Cerebellar cortex (tissue), 1 donor: Measurements from ENCODE around the gene VRK2.
A peak's percentile ranks its signal among the peaks of the same experiment; 100 is the strongest.
"Not testable (repeated sequence)": the region's sequence is repeated elsewhere in the genome, so short reads cannot be mapped to it uniquely, and the experiment has no call there.

ENCODE experiments used
- DNase-seq: peaks from one replicate; pipeline ENCODE4 v3.0.0-alpha.2; 2015; ENCODE audit warnings: low spot score

Gene VRK2

GRCh38 chr2:58163913-58164312 is 117.3 kb downstream of the VRK2 start:
- no peak for DNase-seq

DNA sequence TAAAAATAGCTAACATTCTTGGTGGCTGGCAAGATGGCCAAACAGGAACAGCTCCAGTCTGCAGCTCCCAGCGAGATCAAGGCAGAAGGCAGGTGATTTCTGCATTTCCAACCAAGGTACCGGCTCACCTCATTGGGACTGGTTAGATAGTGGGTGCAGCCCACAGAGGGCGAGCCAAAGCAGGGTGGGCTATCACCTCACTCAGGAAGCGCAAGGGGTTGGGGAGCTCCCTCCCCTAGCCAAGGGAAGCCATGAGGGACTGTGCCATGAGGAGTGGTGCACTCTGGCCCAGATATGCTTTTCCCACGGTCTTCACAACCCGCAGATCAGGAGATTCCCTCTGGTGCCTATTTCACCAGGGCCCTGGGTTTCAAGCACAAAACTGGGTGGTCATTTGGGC is 121.5 kb downstream of the VRK2 start:
- DNase-seq = not testable (repeated sequence)

DNA sequence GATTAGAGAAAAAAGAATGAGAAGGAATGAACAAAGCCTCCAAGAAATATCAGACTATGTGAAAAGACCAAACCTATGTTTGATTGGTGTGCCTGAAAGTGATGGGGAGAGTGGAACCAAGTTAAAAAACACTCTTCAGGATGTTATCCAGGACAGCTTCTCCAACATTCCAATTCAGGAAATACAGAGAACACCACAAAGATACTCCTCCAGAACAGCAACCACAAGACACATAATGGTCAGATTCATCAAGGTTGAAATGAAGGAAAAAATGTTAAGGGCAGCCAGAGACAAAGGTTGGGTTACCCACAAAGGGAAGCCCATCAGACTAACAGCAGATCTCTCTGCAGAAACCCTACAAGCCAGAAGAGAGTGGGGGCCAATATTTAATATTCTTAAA is 123.2 kb downstream of the VRK2 start:
- not testable (repeated sequence) for DNase-seq

DNA sequence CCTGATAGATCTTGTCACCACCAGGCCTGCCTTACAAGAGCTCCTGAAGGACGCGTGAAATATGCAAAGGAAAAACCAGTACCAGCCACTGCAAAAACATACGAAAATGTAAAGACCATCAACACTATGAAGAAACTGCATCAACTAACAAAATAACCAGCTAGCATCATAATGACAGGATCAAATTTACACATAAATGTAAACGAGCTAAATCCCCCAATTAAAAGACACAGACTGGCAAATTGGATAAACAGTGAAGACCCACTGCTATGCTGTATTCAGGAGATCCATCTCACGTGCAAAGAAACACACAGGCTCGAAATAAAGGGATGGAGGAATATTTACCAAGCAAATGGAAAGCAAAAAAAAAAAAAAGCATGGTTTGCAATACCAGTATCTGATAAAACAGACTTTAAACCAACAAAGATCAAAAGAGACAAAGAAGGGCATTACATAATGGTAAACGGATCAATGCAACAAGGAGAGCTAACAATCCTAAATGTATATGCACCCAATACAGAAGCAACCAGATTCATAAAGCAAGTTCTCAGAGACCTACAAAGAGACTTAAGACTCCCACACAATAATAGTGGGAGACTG is 123.8 kb downstream of the VRK2 start:
- DNase-seq = not testable (repeated sequence)

GRCh38 chr2:58171831-58172230 is 125.2 kb downstream of the VRK2 start:
- DNase-seq = not testable (repeated sequence)

DNA sequence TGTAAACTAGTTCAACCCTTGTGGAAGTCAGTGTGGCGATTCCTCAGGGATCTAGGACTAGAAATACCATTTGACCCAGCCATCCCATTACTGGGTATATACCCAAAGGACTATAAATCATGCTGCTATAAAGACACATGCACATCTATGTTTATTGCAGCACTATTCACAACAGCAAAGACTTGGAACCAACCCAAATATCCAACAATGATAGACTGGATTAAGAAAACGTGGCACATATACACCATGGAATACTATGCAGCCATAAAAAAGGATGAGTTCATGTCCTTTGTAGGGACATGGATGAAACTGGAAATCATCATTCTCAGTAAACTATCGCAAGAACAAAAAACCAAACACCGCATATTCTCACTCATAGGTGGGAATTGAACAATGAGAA is 130.6 kb downstream of the VRK2 start:
- DNase-seq = not testable (repeated sequence)

DNA sequence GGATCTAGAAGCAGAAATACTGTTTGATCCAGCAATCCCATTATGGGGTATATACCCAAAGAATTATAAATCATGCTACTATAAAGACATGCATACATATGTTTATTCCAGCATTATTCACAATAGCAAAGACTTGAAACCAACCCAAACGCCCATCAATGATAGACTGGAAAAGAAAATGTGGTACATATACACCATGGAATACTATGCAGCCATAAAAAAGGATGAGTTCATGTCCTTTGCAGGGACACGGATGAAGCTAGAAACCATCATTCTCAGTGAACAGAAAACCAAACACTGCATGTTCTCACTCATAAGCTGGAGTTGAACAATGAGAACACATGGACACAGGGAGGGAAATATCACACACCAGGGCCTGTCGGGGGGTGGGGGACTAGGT is 133.6 kb downstream of the VRK2 start:
- not testable (repeated sequence) for DNase-seq

GRCh38 chr2:58180635-58181034 is 134.0 kb downstream of the VRK2 start:
- DNase-seq = no peak

GRCh38 chr2:58182527-58182926 is 135.9 kb downstream of the VRK2 start:
- no peak for DNase-seq

DNA sequence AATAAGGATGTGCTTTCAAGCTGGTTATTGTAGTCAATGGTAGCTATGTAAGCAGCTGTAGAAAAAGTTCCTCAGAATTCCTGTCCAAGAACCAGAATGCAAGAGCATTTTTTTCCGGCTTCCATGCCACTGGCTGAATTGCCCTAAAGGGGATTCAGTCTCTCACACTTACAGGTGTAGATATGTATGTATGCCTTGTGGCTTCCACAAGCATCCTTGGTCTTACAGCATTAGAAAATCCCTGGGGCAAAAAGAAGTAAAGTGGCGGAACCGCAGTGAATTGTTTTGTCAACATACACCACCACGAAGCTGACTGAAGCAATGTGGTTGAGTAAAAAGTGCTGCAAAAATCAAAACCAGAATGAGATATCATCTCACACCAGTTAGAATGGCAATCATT is 139.9 kb downstream of the VRK2 start:
- DNase-seq = no peak

- DNase-seq = not testable (repeated sequence)
These were observed 140.4 kb downstream of the VRK2 start for GRCh38 chr2:58187022-58187421.

- peak; percentile 13 for DNase-seq
These were observed 147.9 kb downstream of the VRK2 start for GRCh38 chr2:58194458-58194857.

DNA sequence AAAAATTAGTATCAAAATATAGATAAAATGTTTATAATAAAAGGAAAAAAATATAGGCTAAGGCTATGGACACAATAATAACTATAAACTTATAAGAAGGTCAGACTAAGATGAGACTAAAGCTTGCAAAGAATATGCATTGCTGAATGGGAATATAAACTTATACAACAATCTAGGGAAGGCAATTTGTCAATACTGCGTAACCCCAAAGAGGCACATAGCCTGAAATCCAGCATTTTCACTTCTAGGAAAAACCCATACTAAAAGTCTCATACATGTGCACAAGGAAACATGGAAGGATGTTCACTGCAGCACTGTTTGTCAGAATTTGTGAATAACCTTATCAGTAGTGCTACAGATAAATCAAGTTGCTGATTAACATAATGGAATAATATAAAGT is 149.1 kb downstream of the VRK2 start:
- DNase-seq = no peak

- no peak for DNase-seq
These were observed 151.3 kb downstream of the VRK2 start for GRCh38 chr2:58197894-58198293.

DNA sequence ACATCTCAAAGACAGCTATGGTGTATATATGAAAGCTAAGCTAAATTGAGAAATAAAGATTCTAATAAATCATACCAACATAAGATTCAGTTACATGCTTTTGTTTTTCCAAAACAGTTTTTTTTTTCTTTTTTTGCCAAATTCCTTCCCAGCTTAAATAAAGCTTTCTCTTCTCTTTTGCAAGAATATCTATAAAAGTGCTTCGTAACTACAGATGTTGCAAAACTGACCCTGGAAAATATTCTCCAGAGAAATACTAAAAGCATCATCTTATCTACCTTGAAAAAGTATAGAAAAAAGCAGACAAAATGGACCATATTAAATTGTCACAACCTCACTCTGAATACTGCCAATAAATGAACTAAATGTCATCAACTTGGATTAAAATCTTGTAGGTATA is 155.8 kb downstream of the VRK2 start:
- no peak for DNase-seq

GRCh38 chr2:58203018-58203417 is 156.4 kb downstream of the VRK2 start:
- DNase-seq = no peak

DNA sequence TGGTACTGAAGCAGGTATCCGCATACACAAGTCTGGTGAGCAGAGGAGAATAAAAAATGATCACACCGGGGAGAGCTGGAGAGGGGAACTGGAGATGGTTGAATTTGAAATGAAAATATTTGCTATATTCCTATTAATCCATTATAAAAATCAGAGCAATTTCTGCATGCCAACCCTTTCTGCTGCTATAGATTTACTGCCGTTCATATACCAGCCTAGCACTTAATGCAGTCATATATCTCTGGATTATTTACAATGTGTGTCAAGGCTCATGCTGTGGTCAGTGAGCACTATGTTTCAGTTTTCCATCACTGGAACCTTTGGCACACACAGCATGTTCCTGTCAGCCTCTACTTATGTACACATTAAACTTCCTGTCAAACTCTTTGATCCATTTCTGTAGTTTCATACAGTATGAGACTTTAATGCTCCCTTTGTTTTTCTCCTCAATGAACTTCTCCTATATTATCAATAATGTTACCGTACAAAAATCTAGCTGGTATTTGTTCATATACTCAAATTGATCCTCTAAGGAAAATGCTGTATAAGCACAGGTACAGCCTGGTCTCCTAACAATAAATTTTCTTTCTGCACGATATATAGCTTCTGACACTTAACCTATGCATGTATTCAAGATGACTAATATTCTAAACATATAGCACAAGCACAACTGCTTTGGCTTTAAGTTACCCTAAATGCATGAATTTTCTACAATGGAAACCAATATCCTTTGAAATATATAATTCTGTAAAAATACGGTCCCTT is 157.8 kb downstream of the VRK2 start:
- DNase-seq = no peak

DNA sequence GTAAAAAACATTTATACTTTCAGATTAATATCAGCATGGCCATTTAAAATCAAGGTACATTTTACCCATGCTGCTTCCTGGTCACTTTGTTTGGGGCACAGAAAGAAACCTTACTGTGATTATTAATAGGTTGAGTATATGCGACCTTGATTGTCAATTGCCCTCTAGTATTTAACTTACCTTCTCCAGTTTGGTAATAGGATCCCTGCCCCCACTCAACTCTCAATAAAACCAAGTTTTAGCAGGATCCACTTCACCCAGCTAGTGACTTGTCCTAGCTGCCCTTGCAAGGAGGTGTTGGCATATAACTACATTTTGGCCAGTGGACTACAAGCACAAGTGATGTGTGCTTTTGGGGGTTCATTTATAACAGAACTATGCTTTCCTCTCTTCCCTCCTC is 160.2 kb downstream of the VRK2 start:
- no peak for DNase-seq

- DNase-seq = no peak
These were observed 160.6 kb downstream of the VRK2 start for GRCh38 chr2:58207189-58207588.
